NCI-H2227 (cell line): ENCODE results near the gene PGM2.

Source experiments
- DNase-seq: peaks from one replicate; lab custom pipeline; 2025; ENCODE audit not compliant: unreplicated experiment; lab: John Stamatoyannopoulos, UW

The PGM2 gene

GRCh38 chr4:37896206-37896860 is 69.8 kb downstream of the PGM2 start:
- DNase-seq, result no peak

DNA sequence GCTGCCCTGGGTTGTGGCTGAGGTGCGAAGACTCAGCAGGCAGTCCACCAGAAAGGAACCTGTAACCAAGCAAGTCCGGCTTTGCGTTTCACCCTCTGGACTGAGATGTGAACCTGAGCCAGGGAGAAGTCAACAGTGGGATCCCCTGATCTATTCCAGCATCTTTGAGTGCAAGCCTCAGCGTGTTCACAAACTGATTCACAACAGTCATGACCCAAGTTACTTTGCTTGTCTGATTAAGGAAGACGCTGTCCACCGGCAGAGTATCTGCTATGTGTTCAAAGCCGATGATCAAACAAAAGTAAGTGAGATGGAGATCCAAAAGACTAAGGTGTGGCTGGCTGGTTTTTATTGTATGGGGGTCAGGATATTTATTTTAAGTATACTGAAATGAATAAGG is 75.7 kb downstream of the PGM2 start:
- no peak for DNase-seq

GRCh38 chr4:37902738-37903693 is 76.5 kb downstream of the PGM2 start:
- no peak for DNase-seq

- no peak for DNase-seq
Measured at GRCh38 chr4:37903901-37904300, 77.4 kb downstream of the PGM2 start.

DNA sequence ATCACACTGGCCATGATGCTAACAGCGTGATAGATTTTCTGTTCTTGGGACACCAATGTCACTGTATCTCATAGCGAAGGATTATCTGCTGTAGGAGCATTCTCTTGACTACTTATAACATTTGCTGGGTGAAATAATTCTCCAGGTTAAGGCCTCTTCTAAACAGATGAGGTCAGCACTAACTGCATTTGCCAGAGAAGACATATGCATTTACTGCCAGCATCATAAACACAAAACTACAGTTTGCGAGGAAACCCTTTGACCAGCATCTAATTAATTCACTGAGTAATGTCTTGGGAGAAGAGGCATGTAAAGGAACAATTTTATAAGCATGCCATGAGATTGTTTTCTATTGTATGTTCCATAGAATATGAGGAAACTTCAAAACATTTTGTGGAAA is 78.3 kb downstream of the PGM2 start:
- no peak for DNase-seq

- DNase-seq, result no peak
Measured at GRCh38 chr4:37905533-37906169, 79.2 kb downstream of the PGM2 start.

DNA sequence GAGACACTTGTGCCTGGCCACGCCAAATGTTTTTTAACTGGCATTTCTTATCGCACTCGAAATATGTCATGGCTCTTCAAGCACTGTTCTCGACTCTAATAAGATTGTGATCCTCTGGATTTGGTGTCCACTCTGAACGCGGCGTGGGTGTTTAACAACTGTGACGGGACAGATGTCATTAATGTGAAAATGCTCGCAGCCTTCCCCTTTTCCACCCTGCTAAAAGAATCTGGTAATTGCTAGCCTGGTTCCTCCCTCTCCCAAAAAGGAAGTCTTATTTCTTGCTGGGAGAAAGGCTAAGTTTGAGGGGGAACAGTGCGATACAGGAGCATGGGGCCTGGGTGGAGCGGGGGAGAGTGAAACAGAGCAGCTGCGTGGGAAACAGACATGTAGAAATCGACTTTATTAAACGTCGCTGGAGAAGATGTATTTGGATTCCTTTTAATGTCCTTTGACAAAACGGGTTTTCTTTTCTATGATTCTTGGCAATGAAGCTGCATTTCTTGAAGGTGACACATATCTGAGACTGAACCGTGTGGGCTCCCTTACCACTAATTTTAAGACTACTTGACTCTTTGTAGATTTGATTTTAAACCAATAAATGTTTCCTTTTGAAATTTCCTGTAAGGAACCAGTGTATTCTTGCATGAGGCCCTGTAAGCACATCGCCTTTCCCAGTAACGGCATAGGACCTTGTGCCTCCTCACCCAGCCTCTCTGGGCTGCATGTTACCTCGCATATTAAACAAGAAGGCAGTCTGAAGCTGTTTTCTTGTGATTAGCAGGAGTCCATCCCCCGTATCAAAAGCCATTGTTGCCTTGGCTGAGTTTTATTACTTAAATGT is 82.2 kb downstream of the PGM2 start:
- no peak for DNase-seq

DNA sequence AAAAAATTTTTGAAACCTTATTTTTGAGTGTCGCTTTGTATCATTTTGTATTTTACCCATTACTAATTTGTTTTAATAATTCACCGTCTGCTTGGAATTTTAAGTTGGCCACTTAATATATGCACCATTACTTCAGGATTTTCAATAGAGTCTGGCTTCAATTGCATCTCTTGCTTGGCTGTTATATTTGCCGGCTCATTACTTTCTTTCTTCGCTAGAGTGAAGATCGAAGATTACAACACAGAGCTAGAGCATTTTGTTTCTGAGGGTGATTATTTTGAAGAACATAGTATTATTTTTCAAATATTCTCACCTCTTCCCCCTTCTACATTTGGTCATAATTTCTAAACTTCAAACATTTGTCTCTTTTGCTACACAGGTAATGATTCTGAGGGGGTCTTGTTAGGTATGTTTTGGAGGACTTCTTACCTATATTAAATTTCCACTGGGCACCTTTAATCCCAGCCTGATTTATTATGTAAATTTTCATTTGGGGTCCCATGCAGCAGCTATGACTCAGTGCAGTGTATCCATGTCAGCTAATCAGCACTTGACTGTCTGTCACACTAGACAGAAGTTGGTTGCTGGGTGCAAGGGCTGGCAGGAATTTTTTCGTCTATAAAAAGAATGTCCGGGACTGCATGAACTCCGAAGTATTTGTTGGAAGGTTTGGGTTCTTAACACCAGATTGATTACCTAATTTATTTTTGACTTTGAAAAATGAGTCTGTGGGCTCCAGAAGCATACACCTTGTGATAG is 83.0 kb downstream of the PGM2 start:
- no peak for DNase-seq

- no peak for DNase-seq
Measured at GRCh38 chr4:37910091-37910486, 83.6 kb downstream of the PGM2 start.
